GOT3 (cell line): ENCODE results near the gene SELENOT.
"Not testable (repeated sequence)": the region's sequence is repeated elsewhere in the genome, so short reads cannot be mapped to it uniquely, and the experiment has no call there.

Experiments
- DNase-seq: peaks from one replicate; lab custom pipeline; 2025; ENCODE audit warnings: mixed read lengths; lab: John Stamatoyannopoulos, UW

SELENOT gene

GRCh38 chr3:150603153-150603979 is at the start of gene SELENOT:
Gene SELENOT (plus strand): TSS chr3:150603321. CDS start chr3:150603363, 42 bp downstream.
- peak; percentile 96 for DNase-seq

GRCh38 chr3:150555859-150556436 is 47.2 kb upstream of the SELENOT start:
- no peak for DNase-seq

GRCh38 chr3:150556792-150557191 is 46.3 kb upstream of the SELENOT start:
- DNase-seq, result no peak

- no peak for DNase-seq
These were observed 45.4 kb upstream of the SELENOT start for GRCh38 chr3:150557725-150558124.

GRCh38 chr3:150564243-150564642 is 38.9 kb upstream of the SELENOT start:
- DNase-seq, result no peak

GRCh38 chr3:150567328-150567727 is 35.8 kb upstream of the SELENOT start:
- no peak for DNase-seq

- DNase-seq, result no peak
These were observed 25.3 kb upstream of the SELENOT start for GRCh38 chr3:150577855-150578254.

- DNase-seq, result no peak
These were observed 21.9 kb upstream of the SELENOT start for GRCh38 chr3:150581174-150581573.

- no peak for DNase-seq
These were observed 20.5 kb upstream of the SELENOT start for GRCh38 chr3:150582620-150583019.

GRCh38 chr3:150583028-150583427 is 20.1 kb upstream of the SELENOT start:
- no peak for DNase-seq

GRCh38 chr3:150588027-150588830 is 14.9 kb upstream of the SELENOT start:
- no peak for DNase-seq

GRCh38 chr3:150589759-150590158 is 13.4 kb upstream of the SELENOT start:
- DNase-seq, result no peak

- no peak for DNase-seq
These were observed 9.0 kb upstream of the SELENOT start for GRCh38 chr3:150594150-150594549.

- DNase-seq, result no peak
These were observed 5.5 kb upstream of the SELENOT start for GRCh38 chr3:150597646-150598045.

- DNase-seq, result no peak
These were observed 3.4 kb upstream of the SELENOT start for GRCh38 chr3:150599611-150600297.

GRCh38 chr3:150600647-150601530 is 2.2 kb upstream of the SELENOT start:
- DNase-seq, result not testable (repeated sequence)

GRCh38 chr3:150602426-150603152 is 532 bp upstream of the SELENOT start:
- no peak for DNase-seq

- DNase-seq, result no peak
These were observed 829 bp downstream of the SELENOT start for GRCh38 chr3:150603980-150604319.

GRCh38 chr3:150605998-150606641 is 3.0 kb downstream of the SELENOT start:
- DNase-seq, result no peak
